HG03520 (cell line): Measurements from ENCODE around the gene SBK2.
A peak's percentile ranks its signal among the peaks of the same experiment; 100 is the strongest.
"Not testable (repeated sequence)": the region's sequence is repeated elsewhere in the genome, so short reads cannot be mapped to it uniquely, and the experiment has no call there.

Source experiments
- ATAC-seq: cut with Tn5 transposase; IDR thresholded peaks from one replicate; pipeline ENCODE4 v1.9.1; 2021; ENCODE audit warnings: mild to moderate bottlenecking, moderate library complexity; ENCODE audit not compliant: unreplicated experiment

The SBK2 gene

GRCh38 chr19:55503502-55504251, 33.3 kb downstream of the SBK2 start:
- peak; percentile 92 for ATAC-seq

- ATAC-seq = no peak
Observed at GRCh38 chr19:55503157-55503501, 33.8 kb downstream of the SBK2 start.

GRCh38 chr19:55502197-55502952, 34.6 kb downstream of the SBK2 start:
- ATAC-seq = no peak

- ATAC-seq = no peak
Observed at GRCh38 chr19:55500368-55500952, 36.5 kb downstream of the SBK2 start.

- no peak for ATAC-seq
Observed at GRCh38 chr19:55498246-55498840, 38.6 kb downstream of the SBK2 start.

GRCh38 chr19:55497763-55498162, 39.2 kb downstream of the SBK2 start:
- no peak for ATAC-seq

GRCh38 chr19:55496820-55497219, 40.1 kb downstream of the SBK2 start:
- not testable (repeated sequence) for ATAC-seq

- no peak for ATAC-seq
Observed at GRCh38 chr19:55495646-55496349, 41.1 kb downstream of the SBK2 start.

- no peak for ATAC-seq
Observed at GRCh38 chr19:55494172-55494761, 42.7 kb downstream of the SBK2 start.

- ATAC-seq = no peak
Observed at GRCh38 chr19:55493645-55494171, 43.2 kb downstream of the SBK2 start.

GRCh38 chr19:55493052-55493644, 43.8 kb downstream of the SBK2 start:
- no peak for ATAC-seq

- no peak for ATAC-seq
Observed at GRCh38 chr19:55492362-55492944, 44.5 kb downstream of the SBK2 start.

- no peak for ATAC-seq
Observed at GRCh38 chr19:55491546-55492360, 45.2 kb downstream of the SBK2 start.

GRCh38 chr19:55490478-55491432, 46.2 kb downstream of the SBK2 start:
- no peak for ATAC-seq

GRCh38 chr19:55489711-55490477, 47.0 kb downstream of the SBK2 start:
- ATAC-seq = no peak

GRCh38 chr19:55488986-55489710, 47.8 kb downstream of the SBK2 start:
- no peak for ATAC-seq
